ENCODE measurements around the gene DCXR.
A peak's percentile ranks its signal among the peaks of the same experiment; 100 is the strongest.

DCXR gene

DNA sequence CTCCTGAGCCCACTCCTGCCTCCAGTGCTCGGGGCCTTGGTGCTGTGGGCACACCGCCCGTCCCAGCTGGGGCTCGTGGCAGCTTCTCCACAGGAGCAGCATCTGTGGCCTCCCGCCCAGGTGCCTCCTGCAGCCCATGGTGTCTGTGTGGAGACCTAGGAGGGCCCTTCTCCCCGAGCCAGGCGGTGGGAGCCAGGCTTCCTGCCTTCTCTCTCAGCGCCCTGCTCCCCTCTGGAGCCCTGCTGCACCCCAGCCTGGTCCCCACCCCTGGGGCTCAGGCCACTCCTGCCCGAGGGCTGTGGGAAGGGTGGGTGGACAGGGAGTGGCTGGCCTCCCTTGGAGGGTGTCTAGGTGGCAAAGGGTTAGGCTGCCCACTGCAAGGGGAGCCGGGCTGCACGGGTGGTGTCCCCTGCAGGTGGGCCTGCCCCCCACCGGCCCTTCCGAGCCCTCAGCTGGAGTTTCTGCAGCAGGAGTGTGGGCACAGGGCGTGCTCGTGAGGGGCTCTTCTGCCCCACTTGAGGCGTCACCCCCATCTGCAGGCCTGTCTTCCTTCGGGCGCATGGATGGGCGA, 25.8 kb downstream of the DCXR start:
- no peak for DNase-seq (ENCODE audit: low read depth)

DNA sequence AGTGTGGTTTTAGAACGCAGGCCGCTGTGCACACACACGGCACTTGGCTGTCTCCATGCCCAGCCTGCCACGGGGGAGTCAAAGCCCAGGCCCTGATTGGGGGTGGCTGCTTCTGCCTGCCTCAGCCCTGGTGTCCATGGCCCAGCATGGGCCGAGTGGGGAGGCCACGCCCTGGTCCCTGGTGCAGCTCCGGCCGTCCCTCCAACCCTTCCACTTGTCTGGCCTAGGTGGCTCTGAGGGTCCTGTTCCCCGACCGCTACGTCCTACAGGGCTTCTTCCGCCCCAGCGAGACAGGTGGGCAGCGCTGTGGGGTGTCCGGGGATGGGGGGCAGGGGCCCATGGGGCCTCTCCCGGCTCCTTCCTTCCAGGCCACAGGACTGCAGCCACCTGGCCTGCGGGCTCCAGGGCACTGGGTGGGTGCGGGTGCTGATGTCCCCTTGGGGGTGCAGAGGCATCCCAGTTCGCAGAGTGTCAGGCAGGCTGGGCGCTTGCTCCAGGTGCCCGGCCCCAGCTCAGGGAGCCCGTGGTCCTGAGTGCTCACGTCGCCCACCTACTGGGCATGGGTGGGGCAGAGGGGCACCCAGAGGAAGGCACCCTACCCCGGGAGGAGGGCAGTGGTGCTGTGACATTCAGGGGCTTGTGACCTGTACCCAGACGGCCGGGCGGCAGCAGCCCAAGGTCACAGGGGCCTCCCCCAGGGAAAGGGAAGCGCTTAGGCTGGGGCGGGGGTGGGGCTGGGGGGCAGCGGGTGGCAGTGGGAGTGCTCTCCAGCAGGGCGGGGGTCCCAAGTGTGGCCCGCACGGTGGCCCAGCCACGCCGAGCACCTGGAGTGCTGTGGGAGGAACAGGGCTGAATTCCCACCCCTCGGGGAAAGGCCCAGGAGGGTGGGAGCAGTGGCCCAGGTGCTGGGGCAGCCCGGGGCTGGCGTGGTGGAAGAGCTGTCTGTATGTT, 26.6 kb downstream of the DCXR start:
- no peak for DNase-seq (ENCODE audit: low read depth)

DNA sequence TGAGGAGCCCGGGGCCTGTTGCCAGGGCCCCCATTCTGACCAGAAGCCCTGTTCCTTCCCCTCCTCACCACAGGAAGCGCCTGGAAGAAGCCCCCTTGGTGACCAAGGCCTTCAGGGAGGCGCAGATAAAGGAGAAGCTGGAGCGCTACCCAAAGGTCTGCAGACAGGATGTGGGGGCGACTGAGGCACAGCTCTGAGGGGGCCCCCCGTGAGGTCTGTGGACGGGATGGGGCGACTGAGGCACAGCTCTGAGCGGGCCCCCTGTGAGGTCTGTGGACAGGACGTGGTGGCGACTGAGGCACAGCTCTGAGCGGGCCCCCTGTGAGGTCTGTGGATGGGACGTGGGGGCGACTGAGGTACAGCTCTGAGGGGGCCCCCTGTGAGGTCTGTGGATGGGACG, 28.1 kb downstream of the DCXR start:
- no peak for DNase-seq (ENCODE audit: low read depth)

DNA sequence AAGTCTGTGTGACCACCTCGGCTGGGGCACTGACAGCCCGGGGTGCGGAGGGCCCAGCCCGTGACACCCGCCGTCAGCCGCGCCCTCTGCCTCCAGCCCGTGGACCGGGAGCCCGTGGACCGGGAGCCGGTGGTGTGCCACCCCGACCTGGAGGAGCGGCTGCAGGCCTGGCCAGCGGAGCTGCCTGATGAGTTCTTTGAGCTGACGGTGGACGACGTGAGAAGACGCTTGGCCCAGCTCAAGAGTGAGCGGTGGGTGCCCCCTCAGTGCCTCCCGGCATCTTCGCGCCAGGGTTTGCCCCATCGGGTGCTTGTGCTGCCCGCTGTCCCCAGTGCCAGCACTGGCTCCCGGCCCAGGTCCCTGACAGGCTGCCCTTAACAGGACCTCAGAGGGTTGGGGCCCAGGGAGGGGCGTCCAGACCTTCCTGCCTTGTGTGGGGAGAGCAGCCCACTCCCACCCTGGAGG, 28.5 kb downstream of the DCXR start:
- no peak for DNase-seq (ENCODE audit: low read depth)

DNA sequence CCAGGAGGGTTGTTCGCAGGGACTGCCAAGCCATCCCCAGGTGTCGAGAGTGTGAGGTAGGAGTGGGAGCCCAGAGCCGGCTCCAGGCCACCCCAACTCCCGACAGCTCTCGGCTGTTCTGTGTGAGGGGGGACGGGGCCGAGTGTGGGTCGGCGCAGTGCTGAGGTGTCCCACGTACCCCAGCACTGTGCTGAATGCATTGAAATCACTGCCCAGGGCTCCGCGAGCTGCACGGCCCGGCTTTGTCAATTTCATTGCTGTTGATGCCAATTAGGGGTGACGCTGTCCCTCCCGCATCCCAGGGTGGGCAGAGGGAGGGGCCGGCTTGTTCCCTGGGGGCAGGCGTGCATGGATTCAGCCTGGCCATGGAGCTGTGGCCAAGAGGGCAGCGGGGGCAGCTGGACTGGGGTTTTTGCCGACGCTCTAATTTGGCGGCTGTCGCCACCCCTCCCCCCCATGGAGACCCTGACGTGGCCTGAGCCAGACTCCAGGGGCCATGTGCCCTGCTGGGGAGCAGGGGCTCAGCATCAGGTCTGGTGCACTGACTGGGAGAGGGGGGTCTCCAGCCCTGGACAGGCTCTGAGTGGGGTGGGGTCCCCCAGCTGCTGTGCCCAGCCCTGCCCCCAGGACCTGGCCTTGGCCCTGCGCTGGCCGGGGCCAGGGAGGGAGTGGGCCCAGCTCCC, 29.1 kb downstream of the DCXR start:
- no peak for DNase-seq (ENCODE audit: low read depth)

DNA sequence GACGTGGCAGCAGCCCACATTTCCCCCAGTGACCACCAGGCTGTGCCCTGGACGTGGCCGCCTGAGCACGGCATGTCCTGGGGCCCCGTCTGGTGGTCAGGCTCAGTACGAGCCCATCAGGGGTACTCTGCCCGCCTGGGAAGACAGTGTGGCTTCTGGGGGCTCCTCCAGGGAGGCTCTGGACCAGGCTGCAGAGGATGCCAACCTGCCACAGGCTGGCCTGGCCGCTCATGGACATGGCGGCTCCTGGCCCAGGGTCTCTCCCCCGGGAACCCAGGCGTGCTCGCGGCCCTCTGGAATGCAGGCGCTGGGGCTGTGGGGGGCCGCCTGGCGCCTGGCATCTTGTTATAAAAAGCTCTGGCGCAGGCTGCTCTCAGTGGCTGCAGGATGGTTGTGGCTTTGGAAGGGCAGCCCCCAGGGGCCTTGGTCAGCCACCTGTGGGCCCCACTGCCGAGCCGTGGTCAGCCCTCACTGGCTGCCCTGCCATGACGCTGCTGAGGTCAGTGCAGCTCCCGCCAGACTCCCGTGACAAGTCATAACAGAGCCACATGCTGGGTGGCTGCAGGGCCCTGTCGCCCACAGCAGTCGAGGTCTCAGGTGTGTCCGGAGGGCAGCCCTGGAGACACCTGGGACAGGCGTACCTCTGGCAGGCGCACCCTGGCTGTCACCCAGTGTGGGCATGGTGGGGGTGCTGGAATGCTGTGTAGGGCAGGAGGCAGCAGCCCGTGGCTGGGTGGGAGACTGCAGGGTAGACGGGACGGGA, 29.8 kb downstream of the DCXR start:
- no peak for DNase-seq (ENCODE audit: low read depth)

DNA sequence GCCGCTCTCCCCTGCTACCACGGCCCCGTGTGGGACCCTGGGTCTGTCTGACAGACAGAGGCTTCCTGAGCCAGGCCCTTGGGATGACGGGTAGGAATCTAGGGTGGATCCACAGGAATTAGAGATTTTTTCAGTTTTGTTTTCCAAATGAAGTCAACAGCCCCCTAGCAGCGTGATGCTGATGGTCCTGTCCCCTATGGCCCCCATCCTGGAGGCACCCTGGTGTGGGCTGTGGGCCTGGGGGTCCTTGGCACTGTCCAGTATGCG, 30.3 kb downstream of the DCXR start:
- no peak for DNase-seq (ENCODE audit: low read depth)

DNA sequence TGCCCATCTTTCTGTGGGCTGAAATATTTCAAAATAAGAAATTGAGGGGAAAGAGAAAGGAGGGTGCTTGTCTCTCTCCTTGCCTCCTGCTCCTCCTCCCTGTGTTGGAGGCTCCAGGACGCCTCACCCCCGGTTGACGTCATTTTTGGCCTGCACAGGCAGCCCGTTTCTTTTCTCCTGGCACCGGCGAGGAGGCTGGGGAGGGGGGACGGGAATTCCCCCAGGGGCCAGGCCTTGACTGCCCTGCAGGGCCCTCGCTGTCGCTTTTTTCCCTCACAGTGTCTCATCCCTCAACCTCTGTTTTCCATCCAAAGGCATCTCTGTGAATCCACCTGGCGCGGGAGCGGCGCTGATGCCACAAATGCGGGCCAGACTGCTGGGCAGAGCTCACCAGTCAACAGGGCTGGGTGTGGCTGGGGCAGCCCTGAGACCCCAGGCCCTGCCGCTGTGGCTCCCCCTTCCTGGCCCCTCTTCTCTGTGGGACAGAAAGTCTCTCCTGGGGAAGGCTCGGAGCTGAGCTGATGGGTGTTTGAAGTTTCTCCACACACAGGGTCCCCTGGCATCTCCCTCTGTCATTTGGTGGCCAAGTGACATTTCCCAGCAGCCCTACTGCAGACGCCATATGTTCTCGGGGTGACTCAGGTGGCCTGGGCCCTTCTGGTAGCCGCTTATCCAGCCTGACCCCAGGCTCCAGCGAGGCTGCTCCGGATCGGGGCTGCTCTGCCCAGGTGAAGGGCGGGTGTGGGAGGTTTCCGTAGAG, 30.8 kb downstream of the DCXR start:
- DNase-seq (ENCODE audit: low read depth): peak; percentile 61

DNA sequence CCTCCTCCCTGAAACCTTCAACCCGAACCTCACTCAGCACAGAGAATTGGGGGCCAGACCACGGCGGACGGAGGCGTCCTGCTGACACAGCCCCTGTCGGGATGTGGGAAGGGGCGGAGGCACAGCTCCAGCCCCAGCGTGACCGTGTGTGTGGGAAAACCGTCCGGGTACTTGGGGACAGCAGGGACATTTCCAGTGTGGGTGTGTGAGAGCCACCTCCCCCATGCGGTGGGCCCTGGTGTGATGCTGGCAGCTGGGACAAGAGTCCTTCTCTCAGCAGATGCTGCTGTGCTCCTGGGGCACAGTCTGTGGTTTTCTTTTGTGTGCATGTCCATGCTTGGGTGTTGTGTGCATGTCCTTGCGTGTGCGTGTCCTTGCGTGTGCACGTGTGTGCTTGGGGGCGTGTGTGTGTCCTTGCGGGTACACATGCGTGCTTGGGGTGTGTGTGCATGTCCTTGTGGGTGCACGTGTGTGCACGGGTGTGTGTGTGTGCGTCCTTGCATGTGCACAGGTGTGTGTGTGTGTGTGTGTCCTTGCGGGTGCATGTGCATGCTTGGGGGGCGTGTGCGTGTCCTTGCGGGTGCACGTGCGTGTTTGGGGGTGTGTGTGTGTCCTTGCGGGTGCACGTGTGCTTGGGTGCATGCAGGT, 31.7 kb downstream of the DCXR start:
- no peak for DNase-seq (ENCODE audit: low read depth)

DNA sequence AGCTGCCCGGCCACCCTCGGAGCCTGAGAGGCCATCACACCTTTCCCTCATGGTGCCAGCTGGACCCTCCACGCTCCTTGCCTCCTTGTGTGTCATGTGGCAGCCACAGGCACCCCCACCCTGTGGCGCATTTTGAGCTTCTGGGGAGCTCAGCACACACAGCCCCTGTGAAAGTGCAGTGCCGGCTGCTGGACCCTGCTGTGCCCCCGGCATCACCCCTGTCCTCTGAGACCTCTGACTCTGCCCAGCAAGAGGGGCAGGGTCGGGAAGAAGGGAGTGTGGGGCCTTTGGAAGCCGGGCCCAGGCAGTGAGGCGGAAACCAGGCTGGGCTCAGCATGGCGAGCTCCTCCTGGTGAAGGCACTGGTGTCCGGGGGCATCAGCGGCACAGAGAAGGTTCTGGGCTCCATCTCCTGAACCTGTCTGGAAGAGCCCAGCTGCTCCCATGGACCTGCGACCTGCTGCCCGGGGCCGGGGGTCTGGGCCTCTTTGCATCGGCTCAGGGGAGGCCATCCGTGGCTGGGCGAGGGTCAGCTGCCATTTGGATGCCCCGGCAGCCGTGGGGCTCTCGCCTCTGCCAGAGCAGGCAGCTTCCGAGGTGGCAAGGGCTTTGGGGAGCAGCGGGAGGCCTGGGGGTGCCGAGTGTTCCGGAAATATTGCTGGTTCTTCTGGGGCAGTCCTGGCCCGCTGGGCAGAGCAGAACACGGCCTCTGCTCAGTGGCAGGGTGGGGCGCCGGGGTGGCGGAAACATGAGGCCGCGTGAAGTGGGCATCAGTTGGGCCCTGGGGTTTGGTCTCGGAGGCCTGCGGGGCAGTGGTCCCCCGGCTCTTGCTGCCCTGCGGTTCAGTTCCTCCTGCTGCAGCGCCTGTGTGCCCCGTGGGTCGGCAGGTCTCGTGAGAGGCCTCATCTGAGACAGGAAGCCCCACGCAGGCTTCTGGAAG, 32.7 kb downstream of the DCXR start:
- no peak for DNase-seq (ENCODE audit: low read depth)

DNA sequence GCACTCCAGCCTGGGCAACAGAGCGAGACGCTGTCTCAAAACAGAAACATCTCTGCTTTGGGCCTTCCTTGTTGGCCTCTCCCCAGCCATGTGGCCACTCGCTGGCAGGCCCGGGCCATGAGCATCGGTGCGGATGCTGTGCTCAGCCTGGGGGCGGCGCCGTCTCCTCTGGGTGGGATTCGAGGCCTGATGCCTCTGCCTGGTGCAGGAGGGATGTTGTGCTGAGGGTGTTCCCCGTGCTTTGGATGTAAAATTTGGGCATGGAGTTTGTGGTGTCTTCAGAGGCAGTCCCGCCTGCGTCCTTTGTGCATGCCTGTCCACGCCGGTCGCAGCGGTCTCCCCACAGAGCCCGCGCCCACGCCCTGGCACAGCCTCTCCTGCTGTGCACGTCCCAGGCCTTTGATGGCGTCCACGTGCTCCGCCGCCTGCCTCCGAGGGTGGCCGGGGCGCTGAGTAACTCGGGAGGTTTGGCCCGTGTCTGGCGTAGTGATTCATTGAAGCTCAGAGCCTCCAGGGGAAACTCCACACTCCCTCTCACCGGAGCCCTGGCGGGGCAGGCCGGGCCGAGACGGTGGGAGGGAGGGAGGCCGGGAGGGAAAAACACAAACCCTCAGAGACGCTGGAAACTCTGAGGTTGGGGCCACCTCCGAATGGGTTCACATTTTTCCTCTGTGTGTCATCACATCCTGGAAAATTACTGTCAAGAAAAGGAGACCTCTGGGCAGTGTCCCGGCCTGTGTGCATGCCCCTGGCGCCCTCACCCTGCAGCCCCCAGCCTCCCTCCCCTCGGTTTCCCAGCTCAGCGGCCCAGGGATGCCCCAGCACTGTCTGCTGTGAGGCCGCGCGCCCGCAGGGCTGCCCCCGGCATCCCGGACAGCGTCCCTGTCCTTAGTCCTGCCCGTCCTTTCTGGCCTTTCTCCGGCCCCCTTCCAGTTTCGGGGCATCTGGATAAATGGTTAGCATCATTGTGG, 33.8 kb downstream of the DCXR start:
- DNase-seq (ENCODE audit: low read depth): peak; percentile 98

DNA sequence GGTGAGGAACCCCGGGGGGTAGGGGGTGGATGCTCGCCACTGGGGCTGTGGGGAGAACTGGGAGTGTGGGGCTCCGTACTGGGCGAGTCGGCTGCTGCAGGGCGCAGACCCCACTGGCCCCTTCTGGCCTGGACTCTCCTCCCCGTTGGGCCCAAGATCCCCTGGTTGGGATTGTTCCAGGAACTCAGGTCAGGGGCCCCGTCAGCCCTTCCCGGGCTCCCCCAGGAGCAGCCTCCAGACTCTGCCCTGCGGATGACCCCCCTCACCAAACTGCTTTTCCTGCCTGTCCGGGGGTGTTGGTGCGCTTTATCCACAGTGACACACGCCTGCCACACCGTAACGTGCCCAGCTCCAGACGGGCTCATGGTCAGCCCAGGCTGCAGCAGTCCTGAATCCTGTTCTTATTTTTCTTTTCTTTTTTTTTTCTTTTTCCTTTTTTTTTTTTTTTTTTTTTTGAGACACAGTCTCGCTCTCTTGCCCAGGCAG, 35.9 kb downstream of the DCXR start:
- DNase-seq (ENCODE audit: low read depth): no peak

DNA sequence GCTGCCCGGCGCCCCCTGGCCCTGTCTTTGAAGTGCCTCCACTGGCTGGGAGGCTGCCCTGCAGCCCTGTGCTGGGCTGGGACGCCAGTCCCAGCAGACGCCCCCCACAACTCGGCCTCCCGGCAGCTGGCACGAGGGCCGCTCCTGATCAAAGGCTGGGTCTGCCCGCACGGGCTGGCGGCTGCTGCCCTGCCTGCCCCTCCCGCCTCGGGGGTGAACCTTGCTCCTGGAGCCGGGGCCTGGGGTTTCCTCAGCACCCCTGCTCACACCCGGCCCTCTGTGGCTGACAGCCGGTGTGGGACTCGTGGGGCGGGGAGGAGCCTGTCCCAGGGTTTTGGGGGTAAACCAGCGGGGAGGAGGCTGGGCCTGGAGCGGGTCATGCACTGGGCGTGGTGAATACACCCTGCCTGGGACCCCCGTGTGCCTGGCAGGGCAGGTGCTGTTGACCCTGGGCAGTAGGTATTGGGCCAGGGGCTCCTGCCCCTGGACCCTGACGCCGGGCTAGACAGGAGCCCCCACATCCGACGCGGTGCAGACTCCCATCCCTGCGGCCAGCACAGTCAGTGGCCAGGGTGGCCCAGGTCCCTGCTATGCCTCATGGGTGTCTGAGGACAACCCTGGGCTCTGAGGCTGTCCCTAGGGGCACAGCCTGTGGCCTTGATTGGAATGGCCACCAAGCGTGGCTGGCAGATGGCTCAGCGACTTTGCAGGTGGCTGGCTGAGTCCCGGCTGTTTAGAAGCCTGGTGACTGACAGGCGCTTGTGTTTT, 36.5 kb downstream of the DCXR start:
- no peak for DNase-seq (ENCODE audit: low read depth)

DNA sequence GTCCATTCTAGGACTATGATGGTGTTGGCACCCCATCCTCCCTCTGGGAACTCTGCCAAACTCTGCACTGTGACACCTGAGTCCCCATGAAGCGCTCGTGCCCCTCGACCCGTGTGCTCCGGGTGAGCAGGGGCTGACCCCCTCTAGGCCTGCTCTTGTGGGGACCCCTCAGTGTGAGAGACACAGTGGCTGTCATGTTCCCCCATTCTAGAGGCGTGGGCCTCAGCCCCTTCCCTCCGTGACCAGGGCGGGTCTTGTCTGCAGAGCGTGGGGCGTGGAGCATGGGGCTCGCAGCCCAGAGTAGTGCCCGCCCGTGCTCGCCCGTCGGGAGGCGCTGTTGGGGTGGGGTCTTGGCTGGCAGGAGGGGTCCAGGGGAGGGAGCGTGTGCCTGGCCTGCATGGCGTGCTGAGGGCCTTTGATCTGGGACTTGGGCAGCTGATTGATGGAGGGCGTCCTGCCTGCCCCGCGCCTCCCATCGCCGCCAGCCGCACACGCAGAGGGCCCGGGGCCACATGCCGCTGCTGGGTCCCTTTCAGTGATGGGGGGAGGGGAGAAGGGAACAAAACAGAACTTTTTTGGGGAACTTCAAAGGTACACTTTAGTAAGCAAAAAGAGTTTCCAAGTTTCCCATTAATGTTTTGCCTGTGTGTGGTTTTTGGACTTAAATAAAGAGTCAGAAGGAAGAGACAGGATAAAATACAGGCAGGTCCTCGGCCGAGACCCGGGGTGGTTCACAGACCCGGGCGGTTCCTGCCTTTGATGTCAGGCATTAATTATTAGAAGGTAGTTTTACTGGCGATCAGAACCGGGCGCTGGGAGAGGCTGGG, 37.3 kb downstream of the DCXR start:
- DNase-seq (ENCODE audit: low read depth): no peak

DNA sequence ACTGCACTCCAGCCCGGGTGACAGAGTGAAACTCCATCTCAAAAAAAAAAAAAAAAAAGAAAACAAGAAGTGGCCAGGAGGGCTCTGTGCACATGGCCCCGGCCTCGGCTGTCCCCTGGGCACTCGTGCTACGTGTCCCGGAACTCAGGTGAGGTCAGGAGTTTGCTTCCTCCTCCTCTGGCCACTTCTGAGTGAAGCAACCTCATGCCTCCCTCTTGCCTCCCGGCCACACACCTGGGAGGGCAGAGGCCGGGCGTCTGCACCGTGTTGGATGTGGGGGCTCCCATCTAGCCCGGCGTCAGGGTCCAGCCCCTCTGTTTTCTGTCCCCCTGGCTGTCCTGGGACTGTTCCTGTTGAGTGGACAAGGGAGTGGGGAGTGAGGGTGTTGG, 37.9 kb downstream of the DCXR start:
- no peak for DNase-seq (ENCODE audit: low read depth)

DNA sequence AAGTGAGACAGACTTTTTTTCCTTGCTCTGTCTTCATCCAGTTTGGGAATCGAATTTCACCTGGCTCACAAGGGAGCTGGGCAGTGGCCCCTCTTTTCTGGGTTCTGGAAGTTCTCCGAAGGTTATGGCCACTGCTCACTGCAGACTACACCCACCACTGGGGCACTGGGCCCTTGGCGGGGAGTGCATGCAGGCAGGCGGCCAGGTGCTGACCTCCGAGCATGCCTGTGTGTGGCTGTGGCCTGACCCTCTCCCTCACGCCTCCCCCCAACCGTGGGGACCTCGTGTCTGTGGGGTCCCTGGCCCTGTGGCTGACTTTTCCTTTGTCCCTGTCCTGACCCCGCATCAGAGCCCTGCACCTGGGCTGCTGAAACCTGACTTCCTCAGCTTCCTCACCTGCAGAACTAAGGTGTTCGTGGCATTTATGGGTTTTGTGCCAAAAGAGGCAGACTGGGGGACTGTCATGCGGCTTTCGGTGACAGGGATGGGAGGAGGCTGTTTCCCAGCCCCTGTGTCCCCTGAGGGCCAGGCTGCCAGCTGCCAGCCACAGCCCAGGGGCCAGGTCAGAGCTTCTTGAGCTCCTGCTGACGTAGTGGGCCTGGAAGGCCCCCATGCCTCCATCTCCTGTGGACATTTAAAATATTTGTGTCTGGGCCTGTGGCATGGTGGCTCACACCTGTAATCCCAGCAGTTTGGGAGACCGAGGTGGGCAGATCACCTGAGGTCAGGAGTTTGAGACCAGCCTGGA, 38.6 kb downstream of the DCXR start:
- no peak for DNase-seq (ENCODE audit: low read depth)
